Sigmoid colon (tissue), 7 donors: Measurements from ENCODE around the gene SRP68. TPM values are rescaled to one million over a fixed set of nuclear protein-coding genes. Genes with fewer than 3 reads are reported as not detected.
A peak's percentile ranks its signal among the peaks of the same experiment; 100 is the strongest.

Experiments used
- DNase-seq: peaks from one replicate; pipeline ENCODE4 v3.0.0-alpha.2; 2019
- H3K27ac ChIP-seq, 4 donors: fragments of 200-600 bp; sonication (generic); one replicate each; pipeline ENCODE4 v1.5.1; 2016 to 2019; ENCODE audit warnings: mild to moderate bottlenecking in 1 of 4
- H3K27me3 ChIP-seq, 3 donors: fragments of 200-600 bp; sonication (generic); one replicate each; pipeline ENCODE4 v1.5.1; 2019; ENCODE audit warnings: mild to moderate bottlenecking in 1 of 3
- H3K36me3 ChIP-seq, 4 donors: fragments of 200-600 bp; sonication (generic); one replicate each; pipeline ENCODE4 v1.5.1; 2016 to 2019
- H3K4me1 ChIP-seq, 4 donors: fragments of 200-600 bp; sonication (generic); one replicate each; pipeline ENCODE4 v1.5.1; 2017 to 2019
- H3K4me3 ChIP-seq, 4 donors: fragments of 200-600 bp; sonication (generic); one replicate each; pipeline ENCODE4 v1.5.1; 2017 to 2019; ENCODE audit warnings: mild to moderate bottlenecking in 2 of 4, moderate library complexity in 1 of 4
- H3K9me3 ChIP-seq, 4 donors: fragments of 200-600 bp in 3 of 4; sonication (generic) in 3 of 4; one replicate each; pipeline versions ENCODE4 v1.5.1 to v1.6.1; 2013 to 2019
- CTCF ChIP-seq, 4 experiments: fragments of 450-650 bp in 3 of 4; fragments of 200-600 bp in 1 of 4; IDR thresholded peaks; one replicate each; pipeline ENCODE4 v1.5.1; 2016 to 2019; ENCODE audit warnings: antibody characterized with exemption in 4 of 4, mild to moderate bottlenecking in 3 of 4, moderate library complexity in 2 of 4
- EP300 ChIP-seq, 4 donors: sonication (generic); formaldehyde crosslinking; IDR thresholded peaks; one replicate each; pipeline ENCODE4 v1.6.1; 2017; ENCODE audit warnings: antibody characterized with exemption in 4 of 4
- POLR2A ChIP-seq, 2 donors: fragments of 450-650 bp; IDR thresholded peaks; one replicate each; pipeline ENCODE4 v1.6.1; 2016; ENCODE audit warnings: antibody characterized with exemption in 2 of 2, mild to moderate bottlenecking in 2 of 2, moderate library complexity in 2 of 2
- POLR2AphosphoS5 ChIP-seq, 4 donors: sonication (generic); formaldehyde crosslinking; IDR thresholded peaks; one replicate each; pipeline ENCODE4 v1.6.1; 2017; ENCODE audit warnings: antibody characterized with exemption in 4 of 4
- WGBS, 2 donors: extraction: QIAGEN DNeasy Blood & Tissue Kit; methylation state at CpG; one replicate each; pipeline ENCODE4 v1.1.7; 2013; 5-methylcytosine and 5-hydroxymethylcytosine counted together
- intact Hi-C: fragments of 100-400 bp; cut with DNase I; formaldehyde crosslinking; loops from one replicate; pipeline ENCODE4 v1.15.1; 2023
- polyA plus RNA-seq, 3 donors: library from polyadenylated mRNA; stranded (reverse); fragments of 200-250 nt; gene quantifications; one replicate each; pipeline ENCODE4 v1.2.3, GENCODE V29; 2013
- total RNA-seq, 4 donors: library from RNA; depleted of rRNA; stranded (reverse); fragments of >200 nt; gene quantifications; one replicate each; pipeline ENCODE4 v1.1.0, GENCODE V29; 2016
- donor health status: healthy with polysubstance abuse.
- donor health status: Bipolar disorder and iron deficiency.
- donor health status: healthy.

The SRP68 gene
- total and polyA plus RNA-seq, 7 donors = 37.2 to 60.6 (median 53.1) TPM

DNA sequence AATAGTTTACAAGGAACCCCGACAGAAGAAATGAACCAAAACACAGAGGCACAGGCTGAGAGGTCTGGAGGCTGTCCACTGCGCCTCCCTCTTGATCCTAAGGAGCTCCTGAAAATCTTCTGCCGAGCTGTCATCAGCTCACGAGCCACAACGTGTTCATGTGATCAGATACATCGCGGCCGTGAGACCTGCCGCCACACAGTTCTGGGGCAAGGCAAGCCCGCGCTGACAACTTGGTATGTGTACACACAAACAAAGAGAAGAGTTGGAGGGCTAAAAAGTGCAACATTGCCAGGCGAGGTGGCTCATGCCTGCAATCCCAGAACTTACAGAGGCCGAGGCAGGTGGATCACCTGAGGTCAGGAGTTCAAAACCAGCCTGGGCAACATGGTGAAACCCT lies 23.6 kb upstream of the SRP68 start:
- no peaks in the 10 kb centered on the region for H3K4me1 ChIP-seq
- H3K9me3 ChIP-seq = no peaks in the 10 kb centered on the region
- peaks cover 16 to 95% (median 67%) of the 10 kb centered on the region in 4 donors for H3K36me3 ChIP-seq
- H3K27me3 ChIP-seq = no peaks in the 10 kb centered on the region
- 91 to 95% methylated on average over 13 of the region's 13 CpGs for WGBS, 2 donors
- TF ChIP-seq EP300 (IDR thresholded peaks at IDR 0.05) (no peak), POLR2AphosphoS5 (IDR thresholded peaks at IDR 0.05) (no peak), CTCF (IDR thresholded peaks at IDR 0.05) (no peak), POLR2A (IDR thresholded peaks at IDR 0.05) (no peak)
- H3K27ac ChIP-seq = no peak overlapping the region
- intact Hi-C loops = no loop called here
- DNase-seq = peak; percentile 41
- H3K4me3 ChIP-seq = no peak overlapping the region

DNA sequence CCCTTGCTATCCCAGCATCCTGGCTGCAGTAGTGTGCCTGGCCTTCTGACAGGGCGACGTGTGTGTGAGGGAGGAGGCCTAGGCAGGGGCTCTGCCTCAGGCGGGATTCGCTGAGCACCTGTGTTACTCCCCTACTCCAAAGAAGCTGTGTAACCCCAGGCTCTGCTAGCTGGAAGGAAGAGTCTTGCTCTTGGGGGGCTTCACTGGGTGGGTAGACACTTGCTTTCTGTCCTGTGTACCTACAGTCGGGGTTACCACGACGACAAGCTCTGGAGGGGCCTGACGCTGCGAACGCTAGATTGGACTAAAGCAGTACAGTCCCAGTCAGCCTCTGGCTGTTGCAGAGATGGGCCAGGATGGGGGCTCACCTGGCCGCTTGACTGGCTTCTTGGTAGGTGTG lies 21.7 kb upstream of the SRP68 start:
- intact Hi-C loops = no loop called here
- peaks cover 26 to 97% (median 68%) of the 10 kb centered on the region in 4 donors for H3K36me3 ChIP-seq
- WGBS, 2 donors = 89 to 96% methylated on average over 11 of the region's 11 CpGs

GRCh38 chr17:76092526-76093413 lies 20.5 kb upstream of the SRP68 start:
- TF ChIP-seq CTCF (IDR thresholded peaks at IDR 0.05) = no peak
- no peak for TF ChIP-seq POLR2A (IDR thresholded peaks at IDR 0.05)
- TF ChIP-seq POLR2AphosphoS5 (IDR thresholded peaks at IDR 0.05) = no peak
- TF ChIP-seq EP300 (IDR thresholded peaks at IDR 0.05) = no peak
- no peak overlapping the region for H3K4me3 ChIP-seq
- intact Hi-C loops = no loop called here
- no peaks in the 10 kb centered on the region for H3K9me3 ChIP-seq
- DNase-seq = no peak
- WGBS, 2 donors = 91 to 95% methylated on average over 20 of the region's 20 CpGs
- no peak overlapping the region for H3K27ac ChIP-seq
- no peaks in the 10 kb centered on the region for H3K4me1 ChIP-seq
- H3K36me3 ChIP-seq = peaks cover 39 to 98% (median 75%) of the 10 kb centered on the region in 4 donors
- no peaks in the 10 kb centered on the region for H3K27me3 ChIP-seq

More for the DNA sequence above, 21.7 kb upstream of the SRP68 start:
- Histone ChIP-seq H3K27ac (no peak overlapping the region), H3K4me1 (no peaks in the 10 kb centered on the region), H3K9me3 (no peaks in the 10 kb centered on the region), H3K4me3 (no peak overlapping the region), H3K27me3 (no peaks in the 10 kb centered on the region)
- peak; percentile 46 for DNase-seq
- no peak for TF ChIP-seq CTCF (IDR thresholded peaks at IDR 0.05)
- TF ChIP-seq EP300 (IDR thresholded peaks at IDR 0.05) = no peak
- no peak for TF ChIP-seq POLR2AphosphoS5 (IDR thresholded peaks at IDR 0.05)
- no peak for TF ChIP-seq POLR2A (IDR thresholded peaks at IDR 0.05)

GRCh38 chr17:76091526-76092286 lies 19.4 kb upstream of the SRP68 start:
- H3K9me3 ChIP-seq = no peaks in the 10 kb centered on the region
- H3K36me3 ChIP-seq = peaks cover 44 to 98% (median 77%) of the 10 kb centered on the region in 4 donors
- no peak overlapping the region for H3K27ac ChIP-seq
- H3K4me1 ChIP-seq = no peaks in the 10 kb centered on the region
- no peaks in the 10 kb centered on the region for H3K27me3 ChIP-seq
- TF ChIP-seq POLR2AphosphoS5 (IDR thresholded peaks at IDR 0.05) (no peak), EP300 (IDR thresholded peaks at IDR 0.05) (no peak)
- no peak overlapping the region for H3K4me3 ChIP-seq
- WGBS, 2 donors = 76 to 90% methylated on average over 23 of the region's 23 CpGs
- no peak for DNase-seq
- intact Hi-C loops = no loop called here

GRCh38 chr17:76090517-76091129 lies 18.3 kb upstream of the SRP68 start:
- DNase-seq = no peak
- Histone ChIP-seq H3K27ac (no peak overlapping the region), H3K27me3 (no peaks in the 10 kb centered on the region), H3K4me1 (no peaks in the 10 kb centered on the region), H3K36me3 (peaks cover 44 to 98% (median 76%) of the 10 kb centered on the region in 4 donors), H3K9me3 (no peaks in the 10 kb centered on the region), H3K4me3 (no peak overlapping the region)
- no peak for TF ChIP-seq POLR2A (IDR thresholded peaks at IDR 0.05)
- TF ChIP-seq EP300 (IDR thresholded peaks at IDR 0.05) = no peak
- TF ChIP-seq POLR2AphosphoS5 (IDR thresholded peaks at IDR 0.05) = no peak
- TF ChIP-seq CTCF (IDR thresholded peaks at IDR 0.05) = no peak
- 92% methylated on average over 17 of the region's 17 CpGs for WGBS, 2 donors
- intact Hi-C loops = no loop called here
